22Rv1 (cell line): ENCODE results near the gene SMIM33.

ENCODE experiments used
- H3K27ac ChIP-seq: fragments of 450-650 bp; 2 replicates; pipeline ENCODE4 v1.5.1; 2017
- ZFX ChIP-seq: fragments of 450-650 bp; IDR thresholded peaks from 2 replicates; pipeline ENCODE4 v1.6.1; 2017; ENCODE audit warnings: antibody characterized with exemption, borderline replicate concordance
- TF ChIP-seq, protein P1 (sequence below): fragments of 450-650 bp; IDR thresholded peaks from 2 replicates; pipeline ENCODE4 v1.5.1; 2017; ENCODE audit warnings: mild to moderate bottlenecking

Gene SMIM33

DNA sequence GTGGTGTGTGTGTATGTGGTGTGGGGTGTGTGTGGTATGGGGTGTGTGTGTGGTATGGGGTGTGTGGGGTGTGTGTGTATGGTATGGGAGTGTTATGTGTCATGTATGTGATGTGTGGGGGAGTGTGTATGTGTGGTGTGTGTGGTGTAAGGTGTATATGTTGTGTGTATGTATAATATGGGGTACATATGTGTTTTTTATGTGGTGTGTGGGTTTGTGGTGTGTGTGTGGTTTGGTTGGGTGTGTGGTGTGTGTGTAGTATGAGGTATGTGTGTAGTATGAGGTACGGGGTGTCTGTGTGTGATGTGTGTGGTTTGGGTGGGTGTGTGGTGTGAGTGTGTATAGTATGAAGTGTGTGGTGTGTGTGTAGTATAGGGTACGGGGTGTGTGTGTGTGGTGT lies 19.6 kb upstream of the SMIM33 start:
- no peak for TF ChIP-seq ZFX
- TF ChIP-seq, protein P1, sequence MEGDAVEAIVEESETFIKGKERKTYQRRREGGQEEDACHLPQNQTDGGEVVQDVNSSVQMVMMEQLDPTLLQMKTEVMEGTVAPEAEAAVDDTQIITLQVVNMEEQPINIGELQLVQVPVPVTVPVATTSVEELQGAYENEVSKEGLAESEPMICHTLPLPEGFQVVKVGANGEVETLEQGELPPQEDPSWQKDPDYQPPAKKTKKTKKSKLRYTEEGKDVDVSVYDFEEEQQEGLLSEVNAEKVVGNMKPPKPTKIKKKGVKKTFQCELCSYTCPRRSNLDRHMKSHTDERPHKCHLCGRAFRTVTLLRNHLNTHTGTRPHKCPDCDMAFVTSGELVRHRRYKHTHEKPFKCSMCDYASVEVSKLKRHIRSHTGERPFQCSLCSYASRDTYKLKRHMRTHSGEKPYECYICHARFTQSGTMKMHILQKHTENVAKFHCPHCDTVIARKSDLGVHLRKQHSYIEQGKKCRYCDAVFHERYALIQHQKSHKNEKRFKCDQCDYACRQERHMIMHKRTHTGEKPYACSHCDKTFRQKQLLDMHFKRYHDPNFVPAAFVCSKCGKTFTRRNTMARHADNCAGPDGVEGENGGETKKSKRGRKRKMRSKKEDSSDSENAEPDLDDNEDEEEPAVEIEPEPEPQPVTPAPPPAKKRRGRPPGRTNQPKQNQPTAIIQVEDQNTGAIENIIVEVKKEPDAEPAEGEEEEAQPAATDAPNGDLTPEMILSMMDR = no peak
- no peak overlapping the region for H3K27ac ChIP-seq

DNA sequence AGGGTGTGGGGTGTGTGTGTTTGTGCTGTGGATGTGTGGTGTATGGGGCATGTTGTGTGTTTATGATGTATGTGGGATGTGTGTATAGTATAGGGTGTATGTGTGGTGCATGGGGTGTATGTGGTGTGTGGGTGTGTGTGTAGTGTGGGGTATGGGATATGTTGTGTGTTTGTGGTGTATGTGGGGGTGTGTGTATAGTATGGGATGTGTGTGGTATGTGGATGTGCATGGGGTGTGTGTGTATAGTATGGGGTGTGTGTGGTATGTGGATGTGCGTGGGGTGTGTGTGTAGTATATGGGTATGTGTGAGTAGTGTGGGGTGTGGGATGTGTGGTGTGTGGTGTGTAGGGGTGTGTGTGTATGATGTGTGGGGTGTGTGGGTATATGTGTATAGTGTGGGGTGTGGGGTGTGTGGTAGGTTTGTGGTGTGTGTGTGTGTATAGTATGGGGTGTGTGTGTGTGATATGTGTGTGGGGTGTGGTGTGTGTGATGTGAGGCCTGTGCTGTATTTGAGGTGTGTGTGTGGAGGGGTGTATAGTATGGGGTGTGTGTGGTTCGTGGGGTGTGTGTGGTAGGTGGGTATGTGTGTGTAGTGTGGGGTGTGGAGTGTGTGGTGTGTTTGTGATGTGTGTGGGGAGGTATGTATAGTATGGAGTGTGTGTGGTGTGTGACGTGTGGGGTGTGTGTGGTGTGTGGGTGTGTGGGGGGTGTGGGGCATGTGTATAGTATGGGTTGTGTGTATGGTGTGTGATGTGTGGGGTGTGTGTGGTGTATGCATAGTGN lies 18.7 kb upstream of the SMIM33 start:
- TF ChIP-seq, protein P1 = no peak
- TF ChIP-seq ZFX = no peak
- H3K27ac ChIP-seq = no peak overlapping the region

DNA sequence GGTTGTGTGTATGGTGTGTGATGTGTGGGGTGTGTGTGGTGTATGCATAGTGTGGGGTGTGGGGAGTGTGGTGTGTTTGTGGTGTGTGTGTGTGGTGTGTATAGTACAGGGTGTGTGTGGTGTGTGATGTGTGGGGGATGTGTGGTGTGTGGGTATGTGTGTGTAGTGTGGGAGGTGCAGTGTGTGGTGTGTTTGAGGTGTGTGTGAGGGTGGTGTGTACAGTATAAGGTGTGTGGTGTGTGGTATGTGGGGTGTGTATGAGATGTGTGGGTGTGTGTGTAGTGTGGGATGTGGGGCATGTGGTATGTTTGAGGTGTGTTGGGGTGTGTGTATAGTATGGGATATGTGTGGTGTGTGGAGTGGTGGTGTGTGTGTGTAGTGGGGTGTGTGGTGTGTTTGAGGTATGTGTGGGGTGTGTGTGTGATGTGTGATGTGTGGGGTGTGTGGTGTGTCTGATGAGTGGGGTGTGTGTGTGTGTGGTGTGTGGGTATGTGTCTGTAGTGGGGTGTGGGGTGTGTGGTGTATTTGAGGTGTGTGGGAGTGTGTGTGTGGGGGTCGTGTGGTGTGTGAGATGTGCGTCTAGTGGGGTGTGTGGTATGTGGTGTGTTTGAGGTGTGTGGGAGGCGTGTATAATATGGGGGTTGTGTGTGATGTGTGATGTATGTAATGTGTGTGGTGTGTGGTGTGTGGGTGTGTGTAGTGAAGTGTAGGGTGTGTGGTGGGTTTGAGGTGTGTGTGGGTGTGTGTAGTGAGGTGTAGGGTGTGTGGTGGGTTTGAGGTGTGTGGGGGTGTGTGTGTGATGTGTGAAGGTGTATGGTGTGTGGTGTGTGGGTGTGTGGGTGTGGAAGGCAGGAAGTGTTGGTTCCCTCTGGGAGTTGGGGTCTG lies 16.9 kb upstream of the SMIM33 start:
- H3K27ac ChIP-seq = no peak overlapping the region
- TF ChIP-seq ZFX = no peak

DNA sequence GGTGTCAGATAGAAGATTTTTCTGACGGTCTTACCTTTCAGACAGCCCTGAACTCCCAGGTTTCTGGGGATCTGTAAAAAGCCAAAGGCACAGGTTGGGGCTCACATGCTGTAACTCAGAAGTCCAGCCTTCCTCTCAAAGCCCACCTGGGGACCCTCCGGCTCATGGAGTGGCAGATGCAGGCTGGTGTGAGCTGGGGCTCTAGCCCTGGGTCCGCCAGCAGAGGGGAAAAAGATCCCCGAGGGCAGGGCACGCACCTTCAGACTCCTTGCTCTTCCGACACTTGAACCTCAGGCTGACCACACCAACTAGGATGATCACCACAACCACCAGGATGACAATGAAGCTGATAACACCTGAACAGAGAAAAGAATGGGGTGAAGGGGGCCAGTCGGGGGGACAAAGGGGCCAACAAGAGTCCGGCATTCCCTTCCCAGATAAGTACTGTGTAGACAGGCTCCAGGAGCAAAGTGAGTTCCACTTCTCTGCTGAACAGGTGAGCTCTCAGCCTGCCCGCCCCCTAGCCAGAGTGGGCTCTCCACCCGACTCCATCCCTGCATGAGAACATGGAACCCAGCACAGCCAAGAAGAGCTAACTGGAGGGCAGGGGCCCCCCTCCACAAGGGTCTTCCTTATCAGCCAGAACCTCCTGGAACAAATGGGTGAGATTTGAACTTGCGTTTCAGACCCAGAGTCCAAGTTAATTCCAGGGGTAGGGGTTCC lies 16.1 kb upstream of the SMIM33 start:
- H3K27ac ChIP-seq = no peak overlapping the region

DNA sequence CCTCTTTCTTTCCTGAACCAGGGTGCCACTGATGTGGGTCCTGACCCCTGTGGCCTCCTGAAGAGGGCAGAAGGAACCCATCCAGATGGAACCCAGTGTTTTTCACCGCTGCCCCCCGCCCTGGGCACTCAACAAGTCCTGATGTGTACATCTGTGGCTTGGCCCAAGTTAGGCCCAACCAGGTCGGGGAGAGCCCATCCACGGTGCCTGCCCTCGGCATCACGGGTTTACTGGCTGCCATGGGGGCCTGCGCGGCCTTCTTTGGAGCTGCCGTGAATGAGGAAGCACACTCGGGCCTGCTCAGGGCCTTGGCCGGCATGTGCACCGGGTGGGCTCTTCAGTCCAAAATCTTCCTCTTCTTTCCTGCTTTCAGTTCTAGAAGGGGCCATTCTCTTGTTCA lies 14.0 kb upstream of the SMIM33 start:
- H3K27ac ChIP-seq = no peak overlapping the region
- TF ChIP-seq, protein P1 = no peak
- no peak for TF ChIP-seq ZFX

More for the DNA sequence above, 16.1 kb upstream of the SMIM33 start:
- TF ChIP-seq ZFX = no peak
- TF ChIP-seq, protein P1 = no peak

DNA sequence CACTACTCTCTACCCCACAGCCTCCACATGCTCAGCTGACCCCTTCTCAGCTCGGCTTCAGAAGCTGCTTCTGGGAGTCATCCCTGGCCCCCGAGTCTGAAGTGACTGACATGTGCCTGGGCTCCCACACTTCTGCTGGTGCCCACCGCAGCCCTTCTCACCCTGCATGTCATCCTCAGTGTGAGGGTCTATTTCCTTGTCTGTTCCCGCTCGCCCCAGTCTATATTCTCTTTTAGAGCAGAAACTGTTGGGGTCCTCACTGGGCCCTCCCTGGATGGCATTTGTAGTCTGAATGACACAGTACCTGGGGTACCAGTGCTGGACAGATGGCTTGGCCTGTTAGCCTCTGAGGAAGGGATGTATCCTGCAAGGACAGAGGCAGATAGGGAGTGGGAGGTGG lies 13.6 kb upstream of the SMIM33 start:
- TF ChIP-seq ZFX = no peak
- TF ChIP-seq, protein P1 = no peak
- H3K27ac ChIP-seq = no peak overlapping the region

DNA sequence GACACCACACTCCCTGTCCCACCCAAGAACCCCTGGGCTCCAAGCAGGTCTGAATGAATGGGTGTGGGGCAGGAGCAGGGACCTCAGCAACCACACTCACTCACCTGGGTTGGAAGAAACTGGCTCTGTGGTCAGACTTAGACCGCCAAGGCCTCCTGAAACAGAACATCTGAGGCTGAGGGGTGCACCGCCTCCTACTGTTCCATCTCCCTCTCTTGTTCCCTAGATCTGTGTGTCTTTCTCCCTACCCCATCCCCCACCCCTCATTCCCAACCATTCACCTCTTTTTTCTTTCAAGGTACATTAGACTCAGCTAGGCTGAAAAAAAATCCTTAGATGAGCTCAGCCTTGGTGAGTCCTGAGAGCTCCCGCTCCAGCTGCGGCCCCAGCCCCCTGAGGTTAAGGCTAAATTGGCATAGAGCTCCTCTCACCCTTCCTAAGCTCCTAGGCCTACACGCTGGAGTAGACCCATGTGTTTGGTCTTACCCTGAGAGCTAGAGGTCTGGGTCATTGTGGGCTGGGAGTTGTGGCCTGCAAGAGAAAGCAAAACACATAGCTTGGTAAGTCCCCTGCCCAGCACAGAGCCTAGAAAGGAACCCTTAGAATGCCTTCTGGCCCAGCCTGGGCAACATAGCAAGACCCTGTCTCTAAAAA lies 13.0 kb upstream of the SMIM33 start:
- no peak overlapping the region for H3K27ac ChIP-seq
- TF ChIP-seq, protein P1 = no peak
- TF ChIP-seq ZFX = no peak
